Fibroblast of mammary gland (primary cell): ENCODE measurements around the gene PLAC1.

Experiments
- DNase-seq: peaks from one replicate; pipeline ENCODE4 v3.0.0-alpha.2; 2010; ENCODE audit warnings: low read depth
- H3K4me3 ChIP-seq: 2 replicates; pipeline ENCODE4 v1.5.1; 2011; ENCODE audit warnings: low read depth, mild to moderate bottlenecking, low read length, moderate library complexity; ENCODE audit not compliant: control insufficient read depth
- CTCF ChIP-seq: conservative IDR thresholded peaks from 2 replicates; pipeline ENCODE4 v1.5.1; 2011; ENCODE audit warnings: low read depth, low read length, inconsistent platforms; ENCODE audit not compliant: control insufficient read depth, insufficient read depth

The PLAC1 gene

DNA sequence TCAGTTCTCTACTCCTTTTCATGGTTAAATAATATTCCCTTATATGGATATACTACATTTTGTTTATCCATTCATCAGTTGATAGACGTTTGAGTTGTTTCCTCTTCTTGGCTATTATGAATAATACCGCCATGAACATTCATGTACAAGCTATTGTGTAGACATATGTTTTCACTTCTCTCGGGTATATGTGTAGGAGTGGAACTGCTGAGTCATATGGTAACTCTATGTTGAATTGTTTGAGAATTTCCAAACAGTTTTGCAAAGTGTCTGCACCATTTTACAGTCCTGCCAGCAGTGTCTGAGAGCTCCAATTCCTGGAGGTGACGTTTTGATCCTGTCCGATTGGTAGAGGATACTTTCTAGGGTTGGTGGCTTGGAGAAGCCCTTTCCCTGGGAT, 23.6 kb downstream of the PLAC1 start:
- no peak for TF ChIP-seq CTCF
- DNase-seq: peak; percentile 89
- H3K4me3 ChIP-seq: no peak overlapping the region

DNA sequence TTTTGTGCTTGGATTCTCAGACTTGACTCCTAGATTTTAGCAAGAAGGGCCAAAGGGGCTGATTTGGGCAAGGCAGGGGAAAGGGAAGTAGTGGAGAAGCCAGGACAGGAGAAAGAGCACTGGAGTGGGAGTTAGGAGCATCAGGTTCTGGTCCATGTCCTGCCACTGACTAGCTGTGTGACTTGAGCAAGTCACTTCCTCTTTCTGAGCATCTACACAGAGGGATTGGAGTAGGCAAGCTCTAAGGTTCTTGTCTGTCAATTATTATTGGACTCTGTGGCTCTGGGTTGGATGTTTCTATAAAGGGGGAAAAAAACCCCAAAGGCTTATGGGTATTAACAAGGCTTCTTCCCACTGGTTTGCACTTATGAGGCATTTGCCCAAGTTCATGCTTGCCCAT, 24.4 kb downstream of the PLAC1 start:
- no peak for TF ChIP-seq CTCF
- no peak for DNase-seq
- no peak overlapping the region for H3K4me3 ChIP-seq

DNA sequence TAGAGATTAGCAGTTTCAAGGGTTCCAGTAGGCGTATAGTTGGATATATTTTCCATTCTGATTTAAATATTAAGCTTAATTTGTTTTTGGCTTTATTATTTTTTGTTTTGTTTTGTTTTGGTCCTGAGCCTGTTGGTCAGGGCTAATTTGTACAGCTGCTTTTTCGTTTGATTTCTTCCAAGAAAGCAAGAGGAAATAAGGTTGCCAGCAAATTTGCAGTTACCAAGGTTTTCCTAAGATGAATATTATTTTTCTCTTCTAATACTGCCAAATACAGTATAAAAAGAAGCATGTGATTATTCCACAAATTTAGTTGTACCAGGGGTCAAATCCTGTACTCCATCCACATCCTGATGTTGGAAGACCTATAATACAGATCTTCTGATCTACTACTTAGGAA, 24.9 kb downstream of the PLAC1 start:
- no peak for DNase-seq
- TF ChIP-seq CTCF: no peak

DNA sequence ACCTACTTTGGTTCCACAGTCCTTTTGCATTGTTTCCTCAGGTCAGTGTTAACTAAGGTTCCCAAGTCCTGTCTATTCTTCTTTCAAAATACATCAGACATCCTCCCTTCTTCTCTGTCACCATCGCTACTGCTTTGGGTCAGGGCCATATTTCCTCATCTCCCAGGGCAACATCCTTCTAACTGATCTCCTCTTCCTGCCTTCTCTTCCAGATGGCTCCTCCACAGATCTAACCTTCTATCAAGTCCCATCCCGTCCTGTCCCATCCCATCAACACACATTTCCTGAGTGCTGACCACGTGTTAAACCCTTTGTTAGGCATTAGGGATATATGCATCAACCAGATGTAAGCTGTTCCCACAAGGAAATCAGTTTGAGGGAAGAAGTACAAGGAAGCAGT, 25.9 kb downstream of the PLAC1 start:
- no peak for TF ChIP-seq CTCF
- DNase-seq: no peak
- no peak overlapping the region for H3K4me3 ChIP-seq

More for the DNA sequence above, 24.9 kb downstream of the PLAC1 start:
- no peak overlapping the region for H3K4me3 ChIP-seq

GRCh38 chrX:134631426-134632346, 26.6 kb downstream of the PLAC1 start:
- no peak for TF ChIP-seq CTCF
- H3K4me3 ChIP-seq: no peak overlapping the region
- DNase-seq: peak; percentile 83

DNA sequence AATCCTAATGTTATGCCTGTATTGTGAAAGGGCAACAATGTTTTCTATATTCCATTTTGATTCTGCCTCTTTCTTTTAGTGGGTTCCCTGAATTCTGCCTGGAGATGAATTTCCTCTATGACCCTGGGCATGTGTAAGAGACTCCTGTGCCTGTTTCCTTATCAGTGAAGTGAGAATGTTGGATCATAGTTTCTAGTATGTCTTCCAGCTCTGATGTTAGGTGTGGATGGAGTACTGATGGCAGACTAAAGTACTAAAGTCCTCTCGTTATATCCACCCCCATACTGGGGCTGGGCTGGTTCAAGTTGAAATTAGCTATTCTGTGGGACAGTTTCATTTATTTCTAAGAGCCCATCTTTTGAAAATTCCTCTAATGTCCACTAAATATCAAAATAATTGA, 29.6 kb downstream of the PLAC1 start:
- no peak for TF ChIP-seq CTCF
- DNase-seq: no peak
- H3K4me3 ChIP-seq: no peak overlapping the region

DNA sequence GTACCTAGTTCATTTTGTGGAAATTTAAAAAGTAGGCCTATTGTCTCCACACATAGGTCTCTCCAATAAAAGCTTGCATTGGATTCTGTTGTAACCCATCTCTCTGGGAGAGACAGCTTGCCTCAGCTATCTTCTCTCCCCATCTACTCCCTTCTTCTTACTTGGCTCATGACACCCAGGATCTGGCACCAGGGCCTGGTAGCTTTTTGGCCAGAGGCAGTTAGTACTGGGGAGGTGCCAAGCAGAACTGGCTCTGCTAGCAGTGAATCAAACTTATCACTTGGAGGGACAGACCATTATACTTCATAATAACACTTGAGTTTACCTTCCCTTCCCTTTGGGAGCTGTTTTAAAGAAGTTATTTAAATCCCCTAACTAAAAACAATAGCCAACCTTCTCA, 31.8 kb downstream of the PLAC1 start:
- H3K4me3 ChIP-seq: no peak overlapping the region
- TF ChIP-seq CTCF: no peak
- DNase-seq: no peak
